Keratinocyte (primary cell): ENCODE results near the gene MAGI2.
A peak's percentile ranks its signal among the peaks of the same experiment; 100 is the strongest.

Experiments
- CTCF ChIP-seq, 3 experiments: IDR thresholded peaks in 1 of 3; conservative IDR thresholded peaks in 1 of 3; optimal IDR thresholded peaks in 1 of 3; 2 replicates in 2 of 3; 3 replicates in 1 of 3; pipeline versions ENCODE3 to v1.5.1; 2011; ENCODE audit warnings: low read length in 3 of 3, mild to moderate bottlenecking in 3 of 3, moderate library complexity in 2 of 3, control low read depth in 1 of 3, inconsistent platforms in 1 of 3; ENCODE audit not compliant: insufficient read depth in 2 of 3; ENCODE audit errors: extremely low read depth in 1 of 3
- EZH2 ChIP-seq: IDR thresholded peaks from one replicate; pipeline ENCODE4 v1.6.1; 2012; ENCODE audit warnings: inconsistent platforms, mild to moderate bottlenecking, low read length, moderate library complexity

- TF ChIP-seq CTCF (optimal IDR thresholded peaks at IDR 0.05 in 1 of 3, IDR thresholded peaks at IDR 0.05 in 1 of 3, conservative IDR thresholded peaks at IDR 0.05 in 1 of 3; ENCODE audit: extremely low read depth in 1 of 3, insufficient read depth in 2 of 3, low read length in 3 of 3) (peak; percentile 32 to 74 (median 57)), EZH2 (no peak)
Observed at GRCh38 chr7:78039790-78040776, 1413.4 kb downstream of the MAGI2 start.
